Fibroblast of gingiva (primary cell): ENCODE measurements around the gene NEURL2.
"Not testable (repeated sequence)": the region's sequence is repeated elsewhere in the genome, so short reads cannot be mapped to it uniquely, and the experiment has no call there.

Experiments
- DNase-seq: peaks from one replicate; pipeline ENCODE4 v3.0.0-alpha.2; 2011; ENCODE audit warnings: low read depth

The NEURL2 gene

GRCh38 chr20:45899046-45899835 is 8.2 kb upstream of the NEURL2 start:
- DNase-seq: no peak

- DNase-seq: no peak
Measured at GRCh38 chr20:45898285-45898684, 7.3 kb upstream of the NEURL2 start.

- DNase-seq: no peak
Measured at GRCh38 chr20:45897692-45898091, 6.7 kb upstream of the NEURL2 start.

GRCh38 chr20:45897289-45897688 is 6.3 kb upstream of the NEURL2 start:
- DNase-seq: no peak

GRCh38 chr20:45896641-45897161 is 5.7 kb upstream of the NEURL2 start:
- no peak for DNase-seq

- no peak for DNase-seq
Measured at GRCh38 chr20:45894797-45895196, 3.8 kb upstream of the NEURL2 start.

- DNase-seq: no peak
Measured at GRCh38 chr20:45893831-45894230, 2.8 kb upstream of the NEURL2 start.

GRCh38 chr20:45892828-45893500 is 2.0 kb upstream of the NEURL2 start:
- DNase-seq: no peak

GRCh38 chr20:45892049-45892825 is 1.2 kb upstream of the NEURL2 start:
- peak; percentile 20 for DNase-seq

- DNase-seq: peak; percentile 69
Measured at GRCh38 chr20:45890077-45890984, 677 bp downstream of the NEURL2 start.

GRCh38 chr20:45888681-45889080 is 2.3 kb downstream of the NEURL2 start:
- no peak for DNase-seq

GRCh38 chr20:45887346-45887715 is 3.7 kb downstream of the NEURL2 start, which contains the start of gene SPATA25:
TSS of gene SPATA25 (minus strand) at chr20:45887622. CDS start at chr20:45887590, 32 bp downstream.
- no peak for DNase-seq

GRCh38 chr20:45886590-45887345 is 4.2 kb downstream of the NEURL2 start:
- DNase-seq: no peak

- no peak for DNase-seq
Measured at GRCh38 chr20:45883100-45883469, 7.9 kb downstream of the NEURL2 start.

- no peak for DNase-seq
Measured at GRCh38 chr20:45882469-45883099, 8.4 kb downstream of the NEURL2 start.

- peak; percentile 98 for DNase-seq
Measured at GRCh38 chr20:45880988-45881788, 9.8 kb downstream of the NEURL2 start, which contains the start of gene ZSWIM1. TSS of gene ZSWIM1 (plus strand) at chr20:45881227. CDS start at chr20:45882593, 1,366 bp downstream.

- no peak for DNase-seq
Measured at GRCh38 chr20:45878076-45878761, 12.8 kb downstream of the NEURL2 start.

- DNase-seq: no peak
Measured at GRCh38 chr20:45874576-45874975, 16.4 kb downstream of the NEURL2 start.

- not testable (repeated sequence) for DNase-seq
Measured at GRCh38 chr20:45874104-45874481, 16.9 kb downstream of the NEURL2 start.
